Kidney (tissue), 14 donors: ENCODE data around the gene MTHFSD. TPM values are rescaled to one million over a fixed set of nuclear protein-coding genes. Genes with fewer than 3 reads are reported as not detected.
A peak's percentile ranks its signal among the peaks of the same experiment; 100 is the strongest.

Experiments
- DNase-seq, 5 donors: peaks; one replicate each; pipeline ENCODE4 v3.0.0-alpha.2; 2013 to 2020
- FAIRE-seq: peaks from 2 replicates; lab custom pipeline; 2012; peaks lifted over from hg19 to GRCh38; lab: Jason Lieb, UNC
- H3K27ac ChIP-seq, 2 donors: one replicate each; pipeline ENCODE4 v1.7.0; 2013; ENCODE audit warnings: low read depth in 2 of 2, low read length in 2 of 2, inconsistent platforms in 1 of 2
- H3K27me3 ChIP-seq: one replicate; pipeline ENCODE4 v1.7.1; 2013; ENCODE audit warnings: low read length, inconsistent platforms; ENCODE audit not compliant: control insufficient read depth, insufficient read depth
- H3K36me3 ChIP-seq, 3 donors: one replicate each; pipeline versions ENCODE4 v1.7.0 to v1.7.1; 2013; ENCODE audit warnings: low read length in 3 of 3, control low read depth in 1 of 3, inconsistent platforms in 1 of 3; ENCODE audit not compliant: insufficient read depth in 3 of 3, control insufficient read depth in 2 of 3
- H3K4me1 ChIP-seq, 3 donors: one replicate each; pipeline versions ENCODE4 v1.7.0 to v1.7.1; 2013; ENCODE audit warnings: low read length in 3 of 3, inconsistent platforms in 1 of 3, low read depth in 1 of 3; ENCODE audit not compliant: control insufficient read depth in 2 of 3, insufficient read depth in 2 of 3
- H3K4me3 ChIP-seq, 3 donors: one replicate each; pipeline versions ENCODE4 v1.7.0 to v1.8.1; 2013; ENCODE audit warnings: low read length in 3 of 3, control low read depth in 1 of 3, inconsistent platforms in 1 of 3
- H3K9ac ChIP-seq, 3 donors: one replicate each; pipeline versions ENCODE4 v1.7.0 to v1.7.1; 2013; ENCODE audit warnings: low read length in 3 of 3, control low read depth in 1 of 3, inconsistent platforms in 1 of 3
- H3K9me3 ChIP-seq, 3 donors: one replicate each; pipeline versions ENCODE4 v1.7.0 to v1.7.1; 2013; ENCODE audit warnings: low read length in 3 of 3, control low read depth in 1 of 3, inconsistent platforms in 1 of 3; ENCODE audit not compliant: control insufficient read depth in 2 of 3, insufficient read depth in 1 of 3
- intact Hi-C: fragments of 100-400 bp; cut with DNase I; formaldehyde crosslinking; loops from one replicate; pipeline ENCODE4 v1.11.1; 2022
- polyA plus RNA-seq: library from polyadenylated mRNA; stranded (reverse); fragments of 350-450 nt; fragmentation: Illumina TruSeq; extraction: RNeasy Lipid Tissue Mini Kit (QIAGEN cat#74804); gene quantifications from one replicate; pipeline ENCODE4 v1.2.3, GENCODE V29; 2014; ENCODE audit warnings: low read depth, low replicate concordance; ENCODE audit not compliant: insufficient read depth
- total RNA-seq: library from RNA; stranded (reverse); fragmentation: NEBNext Ultra II Directional; extraction: Animal tissue kit (Norgen Biotek cat#: 25700); gene quantifications from one replicate; pipeline ENCODE4 v1.2.1, GENCODE V29; 2021
- TF ChIP-seq, protein P1 (sequence below): IDR thresholded peaks from 3 replicates; pipeline ENCODE4 v1.5.1; 2012; ENCODE audit warnings: mild to moderate bottlenecking, moderate library complexity, borderline replicate concordance; ENCODE audit not compliant: insufficient read depth; ENCODE audit errors: extremely low read depth
- donor health status: control.
- donor health status: control.
- donor health status: control.
- donor health status: control.
- donor health status: control.
- donor health status: DM: yes; HTN: yes; CAD: no.
- donor health status: Normal renal cell carcinoma (clear cell type).

The MTHFSD gene
- total and polyA plus RNA-seq, 2 donors from 2014 or later = 11.3 to 26.2 TPM

DNA sequence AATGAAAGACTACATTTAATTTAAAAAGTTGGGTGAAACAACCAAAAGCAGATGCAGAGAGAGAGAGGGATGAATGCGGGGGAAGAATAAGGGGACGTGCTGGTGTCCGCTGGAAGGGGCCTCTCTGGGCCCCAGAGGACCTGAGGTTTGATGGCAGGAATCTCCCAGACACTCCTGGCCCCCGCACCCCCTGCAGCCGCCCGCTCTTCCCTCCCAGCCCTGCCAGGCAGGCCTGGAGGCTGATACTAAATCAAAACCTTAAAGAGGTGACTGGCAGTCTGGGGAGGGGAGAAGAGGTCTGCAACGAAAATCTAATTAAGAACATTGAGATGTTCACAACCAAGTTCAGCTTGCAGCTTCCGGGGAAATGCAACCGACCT, 25.7 kb upstream of the MTHFSD start:
- FAIRE-seq (no peak), DNase-seq (peak in 2 of 5 donors; percentile 26 to 44)
- Histone ChIP-seq H3K9ac (no peak overlapping the region), H3K27ac (no peak overlapping the region), H3K27me3 (no peaks in the 10 kb centered on the region), H3K9me3 (no peaks in the 10 kb centered on the region), H3K36me3 (peaks cover 0 to 4% (median 0%) of the 10 kb centered on the region in 3 donors), H3K4me3 (peak overlapping the region in 1 of 3 donors; percentile 45), H3K4me1 (peaks cover 3 to 8% (median 6%) of the 10 kb centered on the region in 3 donors)
- TF ChIP-seq, protein P1, sequence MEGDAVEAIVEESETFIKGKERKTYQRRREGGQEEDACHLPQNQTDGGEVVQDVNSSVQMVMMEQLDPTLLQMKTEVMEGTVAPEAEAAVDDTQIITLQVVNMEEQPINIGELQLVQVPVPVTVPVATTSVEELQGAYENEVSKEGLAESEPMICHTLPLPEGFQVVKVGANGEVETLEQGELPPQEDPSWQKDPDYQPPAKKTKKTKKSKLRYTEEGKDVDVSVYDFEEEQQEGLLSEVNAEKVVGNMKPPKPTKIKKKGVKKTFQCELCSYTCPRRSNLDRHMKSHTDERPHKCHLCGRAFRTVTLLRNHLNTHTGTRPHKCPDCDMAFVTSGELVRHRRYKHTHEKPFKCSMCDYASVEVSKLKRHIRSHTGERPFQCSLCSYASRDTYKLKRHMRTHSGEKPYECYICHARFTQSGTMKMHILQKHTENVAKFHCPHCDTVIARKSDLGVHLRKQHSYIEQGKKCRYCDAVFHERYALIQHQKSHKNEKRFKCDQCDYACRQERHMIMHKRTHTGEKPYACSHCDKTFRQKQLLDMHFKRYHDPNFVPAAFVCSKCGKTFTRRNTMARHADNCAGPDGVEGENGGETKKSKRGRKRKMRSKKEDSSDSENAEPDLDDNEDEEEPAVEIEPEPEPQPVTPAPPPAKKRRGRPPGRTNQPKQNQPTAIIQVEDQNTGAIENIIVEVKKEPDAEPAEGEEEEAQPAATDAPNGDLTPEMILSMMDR = no peak
- intact Hi-C loops = no loop called here

DNA sequence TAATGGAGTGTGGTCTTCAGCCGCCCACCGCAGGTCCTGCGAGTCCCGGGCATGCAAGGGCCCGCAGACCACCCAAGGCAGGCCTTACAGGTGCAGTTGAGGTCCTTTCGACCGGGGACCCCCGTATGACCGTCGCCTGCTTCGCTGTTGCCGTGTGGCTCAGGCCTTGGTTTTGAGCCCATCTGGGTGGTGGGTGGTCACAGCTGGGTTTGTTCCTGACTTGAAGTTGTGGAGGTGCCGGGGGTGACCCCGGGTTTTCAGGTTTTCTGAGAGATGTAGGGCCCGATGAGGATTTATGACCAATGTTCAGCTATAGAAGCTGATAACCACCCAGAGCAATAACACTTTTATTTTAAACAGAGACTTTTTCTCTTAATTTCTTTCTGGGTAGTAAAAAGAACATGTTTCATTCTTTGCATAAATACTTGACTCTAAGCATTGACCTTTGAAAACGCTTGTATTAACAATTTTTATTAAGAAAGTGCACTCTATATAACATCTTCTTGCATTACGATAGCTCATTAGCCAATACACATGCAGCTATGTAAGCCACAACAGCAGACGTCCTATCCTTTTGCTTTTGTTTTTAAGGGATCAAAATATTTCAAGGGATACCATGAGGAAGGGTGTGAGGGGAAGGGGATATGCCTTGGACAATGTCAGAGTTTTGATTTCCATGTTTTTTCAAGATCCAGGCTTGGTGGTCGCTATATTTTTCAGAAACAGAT, 25.2 kb upstream of the MTHFSD start:
- H3K27me3 ChIP-seq = no peaks in the 10 kb centered on the region
- intact Hi-C loops = no loop called here

DNA sequence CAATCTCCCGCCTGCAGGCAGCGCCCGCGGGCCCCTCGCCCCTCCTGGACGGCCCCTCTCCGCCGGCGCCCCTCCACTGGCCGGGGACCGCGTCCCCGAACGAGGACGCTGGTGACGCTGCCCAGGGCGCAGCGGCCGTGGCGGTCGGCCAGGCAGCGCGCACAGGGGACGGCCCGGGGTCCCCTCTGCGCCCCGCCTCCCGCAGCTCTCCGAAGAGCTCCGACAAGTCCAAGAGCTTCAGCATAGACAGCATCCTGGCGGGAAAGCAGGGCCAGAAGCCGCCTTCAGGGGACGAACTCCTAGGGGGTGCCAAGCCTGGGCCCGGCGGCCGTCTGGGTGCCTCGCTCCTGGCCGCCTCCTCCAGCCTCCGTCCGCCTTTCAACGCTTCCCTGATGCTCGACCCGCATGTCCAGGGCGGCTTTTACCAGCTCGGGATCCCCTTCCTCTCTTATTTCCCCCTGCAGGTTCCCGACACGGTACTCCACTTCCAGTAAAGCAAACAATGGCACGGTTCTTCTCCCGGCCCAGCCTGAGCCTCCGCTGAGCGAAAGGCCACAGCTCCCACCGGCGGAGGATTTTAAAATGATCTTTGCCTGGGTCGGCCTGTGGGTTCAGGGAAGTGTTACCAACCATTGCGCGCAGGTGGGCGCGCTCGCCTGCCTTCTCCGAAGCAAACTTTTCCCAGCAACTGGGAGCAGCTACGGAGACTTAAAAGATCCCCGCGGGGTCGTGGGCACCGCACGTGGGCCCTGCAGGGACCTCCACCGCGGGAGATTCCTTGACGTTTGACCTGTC, 24.4 kb upstream of the MTHFSD start:
- no peaks in the 10 kb centered on the region for H3K36me3 ChIP-seq
- intact Hi-C loops = no loop called here
- H3K27me3 ChIP-seq = no peaks in the 10 kb centered on the region
- H3K9ac ChIP-seq = no peak overlapping the region
- DNase-seq = peak in 3 of 5 donors; percentile 27 to 82 (median 28)
- peaks cover 0 to 3% (median 0%) of the 10 kb centered on the region in 3 donors for H3K4me1 ChIP-seq
- TF ChIP-seq, protein P1 = no peak
- no peaks in the 10 kb centered on the region for H3K9me3 ChIP-seq
- peak overlapping the region in 1 of 2 donors; percentile 85 for H3K27ac ChIP-seq
- peak overlapping the region in 1 of 3 donors; percentile 26 for H3K4me3 ChIP-seq
- no peak for FAIRE-seq

More for the DNA sequence above, 25.2 kb upstream of the MTHFSD start:
- no peak for FAIRE-seq
- Histone ChIP-seq H3K27ac (peak overlapping the region in 1 of 2 donors; percentile 6), H3K4me3 (peak overlapping the region in 1 of 3 donors; percentile 45), H3K9me3 (no peaks in the 10 kb centered on the region), H3K4me1 (peaks cover 0 to 6% (median 3%) of the 10 kb centered on the region in 3 donors), H3K36me3 (peaks cover 0 to 4% (median 0%) of the 10 kb centered on the region in 3 donors), H3K9ac (peak overlapping the region in 1 of 3 donors; percentile 27)
- no peak for DNase-seq
- TF ChIP-seq, protein P1 = no peak
